Endothelial cell of umbilical vein (primary cell): ENCODE results near the gene BCL2A1. TPM values are rescaled to one million over a fixed set of nuclear protein-coding genes. Genes with fewer than 3 reads are reported as not detected.

Source experiments
- BruUV-seq: library from RNA; stranded (reverse); fragments of 400-500 nt; replicated peaks from 2 replicates; lab custom pipeline; 2021; lab: Mats Ljungman, UMichigan
- CTCF ChIA-PET: fragments of 300-600, 350-600 bp; sonication (Branson Sonifier 250); formaldehyde crosslinking; loops from one replicate; lab custom pipeline; 2021; ENCODE audit warnings: antibody characterized with exemption, inconsistent platforms; lab: Charles Lee
- POLR2A ChIA-PET: fragments of 300-600, 350-600 bp; sonication (Branson Sonifier 250); formaldehyde crosslinking; loops from one replicate; lab custom pipeline; 2021; ENCODE audit warnings: antibody characterized with exemption, inconsistent platforms; lab: Charles Lee
- DNase-seq: peaks from one replicate; pipeline ENCODE4 v3.0.0-alpha.2; 2011; ENCODE audit warnings: low read depth, low spot score
- FAIRE-seq: peaks from 2 replicates; lab custom pipeline; 2011; peaks lifted over from hg19 to GRCh38; lab: Jason Lieb, UNC
- H2AFZ ChIP-seq: 2 replicates; pipeline ENCODE4 v1.6.0; 2012; ENCODE audit warnings: low read depth, low read length, control low read depth, inconsistent platforms
- H3K27ac ChIP-seq: 2 replicates; pipeline ENCODE4 v1.5.1; 2011; ENCODE audit warnings: low read depth, mild to moderate bottlenecking, control low read depth, low read length, moderate library complexity; ENCODE audit not compliant: insufficient read depth
- H3K27me3 ChIP-seq, 2 experiments: 2 replicates each; pipeline versions ENCODE4 v1.6.0 to v1.6.1; 2011; ENCODE audit warnings: low read length in 2 of 2, mixed read lengths in 1 of 2; ENCODE audit not compliant: control insufficient read depth in 2 of 2, insufficient read depth in 2 of 2
- H3K36me3 ChIP-seq, 2 experiments: 2 replicates in 1 of 2; 3 replicates in 1 of 2; pipeline ENCODE4 v1.5.1; 2011; ENCODE audit warnings: low read length in 2 of 2, mild to moderate bottlenecking in 1 of 2, moderate library complexity in 1 of 2; ENCODE audit not compliant: control insufficient read depth in 2 of 2, insufficient read depth in 2 of 2; ENCODE audit errors: extremely low read depth in 1 of 2
- H3K4me1 ChIP-seq: 3 replicates; pipeline ENCODE4 v1.5.1; 2011; ENCODE audit warnings: mild to moderate bottlenecking, low read length; ENCODE audit not compliant: control insufficient read depth, insufficient read depth; ENCODE audit errors: extremely low read depth
- H3K4me2 ChIP-seq: 2 replicates; pipeline ENCODE4 v1.6.1; 2011; ENCODE audit warnings: low read length, control low read depth, mixed read lengths; ENCODE audit not compliant: insufficient read depth
- H3K4me3 ChIP-seq, 3 experiments: fragments of 200-600 bp in 1 of 3; sonication (generic), shearing (Covaris generic) in 1 of 3; replicated peaks in 1 of 3; 2 replicates each; pipeline ENCODE4 v1.5.1; 2011 to 2016; ENCODE audit warnings: control low read depth in 3 of 3, low read length in 3 of 3, mild to moderate bottlenecking in 2 of 3, inconsistent platforms in 1 of 3, low read depth in 1 of 3, moderate library complexity in 1 of 3; ENCODE audit not compliant: insufficient read depth in 1 of 3
- H3K79me2 ChIP-seq: 2 replicates; pipeline ENCODE4 v1.6.0; 2012; ENCODE audit warnings: low read length, inconsistent platforms; ENCODE audit not compliant: control insufficient read depth, insufficient read depth
- H3K9ac ChIP-seq: replicated peaks from 2 replicates; pipeline ENCODE3; 2011; ENCODE audit warnings: low read length, control low read depth; ENCODE audit not compliant: insufficient read depth; ENCODE audit errors: extremely low read depth
- H3K9me1 ChIP-seq: replicated peaks from 3 replicates; pipeline ENCODE4 v1.6.0; 2011; ENCODE audit warnings: mild to moderate bottlenecking, low read length; ENCODE audit not compliant: control insufficient read depth, insufficient read depth; ENCODE audit errors: extremely low read depth
- H3K9me3 ChIP-seq: replicated peaks from 2 replicates; pipeline ENCODE4 v1.5.1; 2012; ENCODE audit warnings: low read length, inconsistent platforms; ENCODE audit not compliant: control insufficient read depth, insufficient read depth
- H4K20me1 ChIP-seq: replicated peaks from 2 replicates; pipeline ENCODE3; 2011; ENCODE audit warnings: mild to moderate bottlenecking, low read length; ENCODE audit not compliant: control insufficient read depth, insufficient read depth; ENCODE audit errors: extremely low read depth
- EZH2 ChIP-seq: IDR thresholded peaks from 2 replicates; pipeline ENCODE4 v1.6.1; 2012; ENCODE audit warnings: borderline replicate concordance, low read depth, mild to moderate bottlenecking, moderate library complexity, low read length, inconsistent platforms; ENCODE audit not compliant: severe bottlenecking
- FOS ChIP-seq: IDR thresholded peaks from 2 replicates; pipeline ENCODE4 v1.6.1; 2011; ENCODE audit warnings: mild to moderate bottlenecking, low read length, moderate library complexity, borderline replicate concordance; ENCODE audit not compliant: insufficient read depth
- GATA2 ChIP-seq: IDR thresholded peaks from 2 replicates; pipeline ENCODE4 v1.7.0; 2011; ENCODE audit warnings: low read depth, mild to moderate bottlenecking, moderate library complexity, mixed read lengths, low read length; ENCODE audit not compliant: insufficient read length, insufficient read depth
- JUN ChIP-seq: IDR thresholded peaks from 2 replicates; pipeline ENCODE4 v1.6.1; 2011; ENCODE audit warnings: borderline replicate concordance, low read depth; ENCODE audit not compliant: insufficient read length, insufficient read depth
- MAX ChIP-seq: IDR thresholded peaks from 2 replicates; pipeline ENCODE4 v1.6.1; 2011; ENCODE audit not compliant: insufficient read depth, insufficient read length
- MYC ChIP-seq: IDR thresholded peaks from one replicate; pipeline ENCODE4 v1.6.1; 2011; ENCODE audit warnings: mild to moderate bottlenecking, low read depth, low read length
- POLR2A ChIP-seq: IDR thresholded peaks from 2 replicates; pipeline ENCODE4 v1.6.1; 2012; ENCODE audit warnings: low read depth, mild to moderate bottlenecking, control low read depth, low read length
- POLR2AphosphoS5 ChIP-seq: IDR thresholded peaks from 2 replicates; pipeline ENCODE4 v1.6.1; 2012; ENCODE audit warnings: low read depth, mild to moderate bottlenecking, control low read depth, low read length, moderate library complexity; ENCODE audit not compliant: insufficient read depth
- dilution Hi-C: fragments of 300-500 bp; cut with MboI; formaldehyde crosslinking; loops from one replicate; pipeline ENCODE4 v1.15.0; 2019; ENCODE audit warnings: low sequenced_read_pairs; ENCODE audit not compliant: extremely low pct_ligation_motif_present
- intact Hi-C: fragments of 100-400 bp; cut with micrococcal nuclease; formaldehyde crosslinking; loops from one replicate; pipeline ENCODE4 v1.10.0; 2022
- polyA plus RNA-seq, 4 experiments: library from polyadenylated mRNA; depleted of rRNA in 3 of 4; stranded (reverse) in 3 of 4; unstranded in 1 of 4; fragments of >200 nt; gene quantifications; 2 replicates each; pipeline versions ENCODE4 v1.2.1 to v1.2.3, GENCODE V29; 2011 to 2012; ENCODE audit warnings: missing spikeins in 1 of 4
- total RNA-seq: library from RNA; stranded (reverse); gene quantifications from 2 replicates; pipeline ENCODE4 v1.2.3, GENCODE V29; 2021
- TF ChIP-seq, protein P1 (sequence below), 2 donors: IDR thresholded peaks; 1 replicate in 1 of 2; 2 replicates in 1 of 2; pipeline ENCODE4 v1.5.1; 2011; ENCODE audit warnings: low read length in 2 of 2, mild to moderate bottlenecking in 2 of 2, moderate library complexity in 2 of 2, control low read depth in 1 of 2, inconsistent platforms in 1 of 2, low read depth in 1 of 2; ENCODE audit not compliant: insufficient read depth in 1 of 2; ENCODE audit errors: extremely low read depth in 1 of 2

Gene BCL2A1
- total and polyA plus RNA-seq, 2 donors (not counting 3 experiments of a cell fraction or from before 2014, with no cell fraction given) = not detected

GRCh38 chr15:79933231-79933630 lies 37.8 kb downstream of the BCL2A1 start:
- H2AFZ ChIP-seq = no peak overlapping the region
- H3K4me2 ChIP-seq = no peak overlapping the region
- H3K9me3 ChIP-seq = no peaks in the 10 kb centered on the region
- no peak overlapping the region for H3K4me3 ChIP-seq
- H3K27ac ChIP-seq = no peak overlapping the region
- DNase-seq (no peak), FAIRE-seq (no peak)
- H4K20me1 ChIP-seq = no peaks in the 10 kb centered on the region
- no peaks in the 10 kb centered on the region for H3K9me1 ChIP-seq
- intact Hi-C loops (no loop called here), dilution Hi-C loops (no loop called here)
- peaks cover 0 to 4% of the 10 kb centered on the region in 2 experiments for H3K27me3 ChIP-seq
- H3K9ac ChIP-seq = no peak overlapping the region
- no TSS peak for BruUV-seq
- no peaks in the 10 kb centered on the region for H3K79me2 ChIP-seq
- CTCF ChIA-PET = no interaction called here
- H3K36me3 ChIP-seq = no peaks in the 10 kb centered on the region
- POLR2A ChIA-PET = no interaction called here
- TF ChIP-seq MYC = no peak
- TF ChIP-seq, protein P1, sequence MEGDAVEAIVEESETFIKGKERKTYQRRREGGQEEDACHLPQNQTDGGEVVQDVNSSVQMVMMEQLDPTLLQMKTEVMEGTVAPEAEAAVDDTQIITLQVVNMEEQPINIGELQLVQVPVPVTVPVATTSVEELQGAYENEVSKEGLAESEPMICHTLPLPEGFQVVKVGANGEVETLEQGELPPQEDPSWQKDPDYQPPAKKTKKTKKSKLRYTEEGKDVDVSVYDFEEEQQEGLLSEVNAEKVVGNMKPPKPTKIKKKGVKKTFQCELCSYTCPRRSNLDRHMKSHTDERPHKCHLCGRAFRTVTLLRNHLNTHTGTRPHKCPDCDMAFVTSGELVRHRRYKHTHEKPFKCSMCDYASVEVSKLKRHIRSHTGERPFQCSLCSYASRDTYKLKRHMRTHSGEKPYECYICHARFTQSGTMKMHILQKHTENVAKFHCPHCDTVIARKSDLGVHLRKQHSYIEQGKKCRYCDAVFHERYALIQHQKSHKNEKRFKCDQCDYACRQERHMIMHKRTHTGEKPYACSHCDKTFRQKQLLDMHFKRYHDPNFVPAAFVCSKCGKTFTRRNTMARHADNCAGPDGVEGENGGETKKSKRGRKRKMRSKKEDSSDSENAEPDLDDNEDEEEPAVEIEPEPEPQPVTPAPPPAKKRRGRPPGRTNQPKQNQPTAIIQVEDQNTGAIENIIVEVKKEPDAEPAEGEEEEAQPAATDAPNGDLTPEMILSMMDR (IDR thresholded peaks at IDR 0.05; ENCODE audit: extremely low read depth in 1 of 2, insufficient read depth in 1 of 2, low read depth in 1 of 2, low read length in 2 of 2) = no peak
- no peak for TF ChIP-seq EZH2
- no peak for TF ChIP-seq FOS
- TF ChIP-seq POLR2A = no peak
- TF ChIP-seq MAX = no peak
- TF ChIP-seq GATA2 = no peak
- TF ChIP-seq JUN = no peak
- no peak for TF ChIP-seq POLR2AphosphoS5
- H3K4me1 ChIP-seq = no peaks in the 10 kb centered on the region
